H1 (cell line): ENCODE data around the gene FGF1. TPM values are rescaled to one million over a fixed set of nuclear protein-coding genes. Genes with fewer than 3 reads are reported as not detected.
A peak's percentile ranks its signal among the peaks of the same experiment; 100 is the strongest.

Source experiments
- CEBPB ChIP-seq: IDR thresholded peaks from 2 replicates; pipeline ENCODE4 v1.6.1; 2012; ENCODE audit warnings: low read depth, low read length
- CREB1 ChIP-seq: IDR thresholded peaks from 2 replicates; pipeline ENCODE4 v1.6.1; 2012; ENCODE audit warnings: inconsistent platforms
- CTBP2 ChIP-seq: IDR thresholded peaks from 2 replicates; pipeline ENCODE4 v1.7.0; 2011; ENCODE audit warnings: borderline replicate concordance, mild to moderate bottlenecking, moderate library complexity, mixed read lengths, low read length; ENCODE audit not compliant: insufficient read depth, insufficient read length
- GABPA ChIP-seq: IDR thresholded peaks from 2 replicates; pipeline ENCODE4 v1.6.1; 2011; ENCODE audit warnings: mild to moderate bottlenecking, low read length, moderate library complexity, borderline replicate concordance; ENCODE audit not compliant: insufficient read depth
- HDAC6 ChIP-seq: IDR thresholded peaks from one replicate; pipeline ENCODE4 v1.7.1; 2012; ENCODE audit warnings: low read depth, mild to moderate bottlenecking, inconsistent platforms, low read length, moderate library complexity
- JUND ChIP-seq: IDR thresholded peaks from 2 replicates; pipeline ENCODE4 v1.6.1; 2011; ENCODE audit warnings: mild to moderate bottlenecking, improper control_type of control experiment, low read length
- KDM1A ChIP-seq: fragments of 200-600, 300-600 bp; sonication (generic); IDR thresholded peaks from 2 replicates; pipeline ENCODE4 v1.7.1; 2016; ENCODE audit warnings: mild to moderate bottlenecking, low read length, borderline replicate concordance
- NANOG ChIP-seq: IDR thresholded peaks from 2 replicates; pipeline ENCODE4 v1.6.1; 2011; ENCODE audit warnings: low read length, low read depth, mild to moderate bottlenecking, inconsistent platforms; ENCODE audit not compliant: insufficient read depth, poor library complexity, severe bottlenecking
- NRF1 ChIP-seq: IDR thresholded peaks from 2 replicates; pipeline ENCODE4 v1.6.1; 2011; ENCODE audit warnings: mild to moderate bottlenecking, low read depth, low read length, improper control_type of control experiment
- PHF8 ChIP-seq: fragments of 200-600 bp; sonication (generic); conservative IDR thresholded peaks from 2 replicates; pipeline ENCODE4 v1.7.1; 2012; ENCODE audit warnings: low read depth, mild to moderate bottlenecking, inconsistent platforms, low read length, moderate library complexity
- POLR2A ChIP-seq, 2 experiments: IDR thresholded peaks; 1 replicate in 1 of 2; 2 replicates in 1 of 2; pipeline ENCODE4 v1.6.1; 2011; ENCODE audit warnings: low read depth in 2 of 2, low read length in 2 of 2, mild to moderate bottlenecking in 2 of 2; ENCODE audit errors: control extremely low read depth in 1 of 2
- POLR2AphosphoS5 ChIP-seq: IDR thresholded peaks from 2 replicates; pipeline ENCODE4 v1.6.1; 2011; ENCODE audit warnings: low read depth, low read length
- POU5F1 ChIP-seq: IDR thresholded peaks from 2 replicates; pipeline ENCODE4 v1.6.1; 2011; ENCODE audit warnings: low read depth, mild to moderate bottlenecking, low read length, moderate library complexity
- RAD21 ChIP-seq, 2 experiments: IDR thresholded peaks in 1 of 2; conservative IDR thresholded peaks in 1 of 2; 2 replicates each; pipeline ENCODE4 v1.6.1; 2011; ENCODE audit warnings: low read depth in 2 of 2, low read length in 2 of 2, improper control_type of control experiment in 1 of 2, inconsistent platforms in 1 of 2, mild to moderate bottlenecking in 1 of 2, moderate library complexity in 1 of 2
- RXRA ChIP-seq: IDR thresholded peaks from 2 replicates; pipeline ENCODE4 v1.6.1; 2011; ENCODE audit warnings: low read depth, mild to moderate bottlenecking, low read length, moderate library complexity; ENCODE audit not compliant: insufficient read depth
- SP1 ChIP-seq: IDR thresholded peaks from 2 replicates; pipeline ENCODE4 v1.6.1; 2011; ENCODE audit warnings: low read depth, low read length
- SP4 ChIP-seq: IDR thresholded peaks from 2 replicates; pipeline ENCODE4 v1.6.1; 2012; ENCODE audit warnings: low read length, inconsistent platforms
- SRF ChIP-seq: IDR thresholded peaks from 2 replicates; pipeline ENCODE4 v1.6.1; 2011; ENCODE audit warnings: mild to moderate bottlenecking, low read depth, low read length, moderate library complexity
- SUZ12 ChIP-seq: fragments of 200-600 bp; sonication (generic); IDR thresholded peaks from 2 replicates; pipeline ENCODE4 v1.6.1; 2012; ENCODE audit warnings: mild to moderate bottlenecking, inconsistent platforms, low read length, moderate library complexity, mixed read lengths
- TAF7 ChIP-seq: optimal IDR thresholded peaks from 2 replicates; pipeline ENCODE3; 2011; ENCODE audit warnings: low read depth, mild to moderate bottlenecking, inconsistent platforms, low read length, moderate library complexity, borderline replicate concordance
- TEAD4 ChIP-seq: IDR thresholded peaks from 2 replicates; pipeline ENCODE4 v1.6.1; 2012; ENCODE audit warnings: low read depth, low read length, inconsistent platforms, mixed read lengths
- YY1 ChIP-seq: IDR thresholded peaks from 2 replicates; pipeline ENCODE4 v1.6.1; 2011; ENCODE audit warnings: low read depth, mild to moderate bottlenecking, low read length
- polyA plus RNA-seq, 7 experiments: library from polyadenylated mRNA; depleted of rRNA in 3 of 7; stranded (reverse) in 5 of 7; unstranded in 2 of 7; fragments of >200 nt in 5 of 7; fragments of 200-250 nt in 2 of 7; gene quantifications; 1 replicate in 5 of 7; 2 replicates in 1 of 7; 4 replicates in 1 of 7; pipeline versions ENCODE4 v1.2.1 to v1.2.3, GENCODE V29; 2011 to 2013; ENCODE audit warnings: missing spikeins in 2 of 7, mixed read lengths in 2 of 7
- total RNA-seq: library from RNA; stranded (reverse); fragmentation: NEBNext Ultra II Directional; extraction: Animal tissue kit (Norgen Biotek cat#: 25700); gene quantifications from 2 replicates; pipeline ENCODE4 v1.2.1, GENCODE V29; 2021
- TF ChIP-seq, protein P1 (sequence below): IDR thresholded peaks from 2 replicates; pipeline ENCODE4 v1.6.1; 2011; ENCODE audit warnings: low read depth, mild to moderate bottlenecking, low read length; ENCODE audit not compliant: insufficient read depth

FGF1 gene
- total and polyA plus RNA-seq, 2 of the 8 experiments (the other 6 are each of a cell fraction or from before 2014, with no cell fraction given): 0.30 to 0.50 TPM

DNA sequence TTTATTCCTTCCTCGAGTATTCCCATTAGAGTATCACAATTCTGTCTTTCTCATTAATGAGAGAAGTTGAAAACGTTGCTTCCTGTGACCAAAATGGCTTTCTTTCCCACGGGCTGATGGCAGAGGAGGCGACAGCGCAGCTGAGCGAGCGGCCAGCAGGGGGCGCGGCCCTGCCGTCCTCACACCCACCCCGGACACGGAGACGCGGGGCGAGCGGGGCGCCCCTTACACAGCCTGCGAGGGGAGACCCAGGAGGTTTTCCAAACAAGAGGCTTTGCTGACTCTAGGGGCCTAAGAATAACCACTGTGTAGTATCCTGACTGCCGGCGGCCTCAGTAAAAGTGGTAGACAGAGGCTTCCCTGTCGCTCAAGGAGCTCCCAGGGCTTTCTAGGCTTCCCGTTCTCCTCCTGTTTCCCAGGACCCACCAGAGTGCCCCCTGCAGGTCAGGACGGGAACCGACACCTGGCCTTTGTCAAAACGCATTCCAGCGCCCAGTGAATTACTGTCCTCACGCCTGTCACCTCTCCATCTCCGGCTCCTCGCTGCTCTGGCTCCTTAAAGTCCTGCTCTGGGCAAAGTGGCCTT lies 27.3 kb upstream of the FGF1 start (continued):
- no peak for TF ChIP-seq POU5F1
- TF ChIP-seq RAD21 (IDR thresholded peaks at IDR 0.05 in 1 of 2, conservative IDR thresholded peaks at IDR 0.05 in 1 of 2; ENCODE audit: low read depth in 2 of 2, low read length in 2 of 2): peak; percentile 29 to 40; a peak in 3 of 4 replicates
- no peak for TF ChIP-seq SUZ12
- peak in 1 of 2 experiments; percentile 63; a peak in 2 of 3 replicates for TF ChIP-seq POLR2A (IDR thresholded peaks at IDR 0.05; ENCODE audit: control extremely low read depth in 1 of 2, low read depth in 2 of 2, low read length in 2 of 2)
- TF ChIP-seq SP1: no peak
- peak; percentile 35; the same call in 1 of the 2 replicates for TF ChIP-seq CREB1
- TF ChIP-seq KDM1A: no peak
- TF ChIP-seq SP4: no peak; the same call in 1 of the 2 replicates
- 0 out of 2 replicates have a peak, but pooled peaks have one; percentile 6 for TF ChIP-seq JUND
- TF ChIP-seq TEAD4: peak; percentile 97
- TF ChIP-seq HDAC6: no peak
- TF ChIP-seq NANOG: no peak
- no peak for TF ChIP-seq CEBPB
- peak; percentile 58 for TF ChIP-seq PHF8
- no peak for TF ChIP-seq RXRA
- TF ChIP-seq SRF: no peak
- TF ChIP-seq GABPA: no peak
- no peak for TF ChIP-seq TAF7
- TF ChIP-seq POLR2AphosphoS5: 0 out of 2 replicates have a peak, but pooled peaks have one; percentile 56
- TF ChIP-seq, protein P1, sequence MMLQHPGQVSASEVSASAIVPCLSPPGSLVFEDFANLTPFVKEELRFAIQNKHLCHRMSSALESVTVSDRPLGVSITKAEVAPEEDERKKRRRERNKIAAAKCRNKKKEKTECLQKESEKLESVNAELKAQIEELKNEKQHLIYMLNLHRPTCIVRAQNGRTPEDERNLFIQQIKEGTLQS: no peak
- no peak for TF ChIP-seq CTBP2
- peak; percentile 65; the same call in 1 of the 2 replicates for TF ChIP-seq YY1
- no peak for TF ChIP-seq NRF1
